Loucy (cell line): ENCODE results near the gene KIF16B.

Experiments used
- CTCF ChIP-seq: fragments of 200-600 bp; sonication (generic); conservative IDR thresholded peaks from 2 replicates; pipeline ENCODE4 v1.5.1; 2014; ENCODE audit warnings: mild to moderate bottlenecking, antibody characterized with exemption, low read length
- EZH2phosphoT487 ChIP-seq: fragments of 200-600 bp; IDR thresholded peaks from 2 replicates; pipeline ENCODE4 v1.6.1; 2018; ENCODE audit warnings: antibody characterized with exemption, mild to moderate bottlenecking, moderate library complexity, borderline replicate concordance

GRCh38 chr20:16351415-16351814 is 221.8 kb downstream of the KIF16B start:
- TF ChIP-seq EZH2phosphoT487, result no peak
- TF ChIP-seq CTCF, result no peak
